SJCRH30 (cell line): Measurements from ENCODE around the gene EPHB2. TPM values are rescaled to one million over a fixed set of nuclear protein-coding genes. Genes with fewer than 3 reads are reported as not detected.
A peak's percentile ranks its signal among the peaks of the same experiment; 100 is the strongest.

ENCODE experiments used
- DNase-seq, 2 experiments: peaks; one replicate each; pipeline ENCODE4 v3.0.0-alpha.2; 2015 to 2020
- H3K27ac ChIP-seq: fragments of 250-450 bp; sonication (Bioruptor Pico); 2 replicates; pipeline ENCODE4 v1.5.1; 2020; ENCODE audit warnings: mild to moderate bottlenecking, moderate library complexity
- H3K27me3 ChIP-seq: fragments of 250-450 bp; sonication (Bioruptor Pico); 2 replicates; pipeline ENCODE4 v1.5.1; 2020; ENCODE audit warnings: mild to moderate bottlenecking, moderate library complexity
- H3K36me3 ChIP-seq: fragments of 250-450 bp; sonication (Bioruptor Pico); 2 replicates; pipeline ENCODE4 v1.5.1; 2020; ENCODE audit warnings: mild to moderate bottlenecking, moderate library complexity
- H3K4me1 ChIP-seq: fragments of 250-450 bp; sonication (Bioruptor Pico); 2 replicates; pipeline ENCODE4 v1.5.1; 2020; ENCODE audit warnings: mild to moderate bottlenecking, moderate library complexity
- H3K4me3 ChIP-seq: fragments of 250-450 bp; sonication (Bioruptor Pico); 2 replicates; pipeline ENCODE4 v1.5.1; 2020; ENCODE audit warnings: mild to moderate bottlenecking, moderate library complexity
- H3K9me3 ChIP-seq: fragments of 250-450 bp; sonication (Bioruptor Pico); replicated peaks from 2 replicates; pipeline ENCODE4 v1.5.1; 2020; ENCODE audit warnings: mild to moderate bottlenecking, moderate library complexity
- total RNA-seq: library from RNA; depleted of rRNA; stranded (reverse); fragments of >200 nt; shearing (Covaris generic); gene quantifications from 2 replicates; pipeline ENCODE4 v1.2.3, GENCODE V29; 2014

EPHB2 gene
- total RNA-seq, 1 experiment from 2014 or later: 32.4 TPM

- no peaks in the 10 kb centered on the region for H3K9me3 ChIP-seq
- DNase-seq: no peak
- H3K36me3 ChIP-seq: peaks cover 10% of the 10 kb centered on the region
- H3K27ac ChIP-seq: no peak overlapping the region
- H3K4me3 ChIP-seq: no peak overlapping the region
- no peaks in the 10 kb centered on the region for H3K27me3 ChIP-seq
- H3K4me1 ChIP-seq: peaks cover 16% of the 10 kb centered on the region
These were observed 70.8 kb downstream of the EPHB2 start for GRCh38 chr1:22781483-22781882.

GRCh38 chr1:22782406-22782805 is 71.8 kb downstream of the EPHB2 start:
- DNase-seq: no peak
- no peak overlapping the region for H3K4me3 ChIP-seq
- H3K36me3 ChIP-seq: peaks cover 10% of the 10 kb centered on the region
- peaks cover 16% of the 10 kb centered on the region for H3K4me1 ChIP-seq
- H3K27me3 ChIP-seq: no peaks in the 10 kb centered on the region
- no peaks in the 10 kb centered on the region for H3K9me3 ChIP-seq
- no peak overlapping the region for H3K27ac ChIP-seq

GRCh38 chr1:22784317-22784716 is 73.7 kb downstream of the EPHB2 start:
- DNase-seq: no peak
- H3K9me3 ChIP-seq: no peaks in the 10 kb centered on the region
- no peak overlapping the region for H3K27ac ChIP-seq
- H3K27me3 ChIP-seq: no peaks in the 10 kb centered on the region
- peaks cover 2% of the 10 kb centered on the region; the same call in 1 of the 2 replicates for H3K4me1 ChIP-seq
- H3K4me3 ChIP-seq: no peak overlapping the region
- peaks cover 10% of the 10 kb centered on the region for H3K36me3 ChIP-seq

- peaks cover 10% of the 10 kb centered on the region for H3K36me3 ChIP-seq
- no peak overlapping the region for H3K27ac ChIP-seq
- H3K4me3 ChIP-seq: no peak overlapping the region
- peaks cover 2% of the 10 kb centered on the region; the same call in 1 of the 2 replicates for H3K4me1 ChIP-seq
- H3K9me3 ChIP-seq: no peaks in the 10 kb centered on the region
- no peak for DNase-seq
- no peaks in the 10 kb centered on the region for H3K27me3 ChIP-seq
These were observed 74.1 kb downstream of the EPHB2 start for GRCh38 chr1:22784737-22785136.

- Histone ChIP-seq H3K27me3 (no peaks in the 10 kb centered on the region), H3K4me1 (peaks cover 5% of the 10 kb centered on the region; the same call in 1 of the 2 replicates)
- DNase-seq: no peak
These were observed 75.5 kb downstream of the EPHB2 start for GRCh38 chr1:22786101-22786500.

GRCh38 chr1:22786719-22787489 is 76.3 kb downstream of the EPHB2 start:
- Histone ChIP-seq H3K27ac (no peak overlapping the region), H3K36me3 (peaks cover 10% of the 10 kb centered on the region), H3K4me3 (no peak overlapping the region), H3K9me3 (no peaks in the 10 kb centered on the region), H3K27me3 (no peaks in the 10 kb centered on the region), H3K4me1 (peaks cover 5% of the 10 kb centered on the region; the same call in 1 of the 2 replicates)
- DNase-seq: no peak

More at GRCh38 chr1:22786101-22786500, 75.5 kb downstream of the EPHB2 start:
- Histone ChIP-seq H3K4me3 (no peak overlapping the region), H3K9me3 (no peaks in the 10 kb centered on the region), H3K27ac (no peak overlapping the region), H3K36me3 (peaks cover 10% of the 10 kb centered on the region)

GRCh38 chr1:22787636-22788035 is 77.0 kb downstream of the EPHB2 start:
- Histone ChIP-seq H3K27ac (no peak overlapping the region), H3K4me1 (peaks cover 5% of the 10 kb centered on the region; the same call in 1 of the 2 replicates), H3K27me3 (no peaks in the 10 kb centered on the region)

GRCh38 chr1:22788254-22788661 is 77.6 kb downstream of the EPHB2 start:
- Histone ChIP-seq H3K36me3 (peaks cover 10% of the 10 kb centered on the region), H3K4me3 (no peak overlapping the region), H3K27ac (no peak overlapping the region), H3K4me1 (peaks cover 5% of the 10 kb centered on the region; the same call in 1 of the 2 replicates), H3K9me3 (no peaks in the 10 kb centered on the region), H3K27me3 (no peaks in the 10 kb centered on the region)
- peak; percentile 30 to 43 for DNase-seq

More at GRCh38 chr1:22787636-22788035, 77.0 kb downstream of the EPHB2 start:
- peaks cover 10% of the 10 kb centered on the region for H3K36me3 ChIP-seq
- H3K4me3 ChIP-seq: no peak overlapping the region
- H3K9me3 ChIP-seq: no peaks in the 10 kb centered on the region
- no peak for DNase-seq

GRCh38 chr1:22789356-22789994 is 78.8 kb downstream of the EPHB2 start:
- peaks cover 8% of the 10 kb centered on the region for H3K4me1 ChIP-seq
- no peaks in the 10 kb centered on the region for H3K27me3 ChIP-seq
- DNase-seq: no peak
- peaks cover 7% of the 10 kb centered on the region; the same call in 1 of the 2 replicates for H3K36me3 ChIP-seq
- no peak overlapping the region for H3K27ac ChIP-seq
- no peaks in the 10 kb centered on the region for H3K9me3 ChIP-seq
- no peak overlapping the region for H3K4me3 ChIP-seq

- no peak overlapping the region for H3K4me3 ChIP-seq
- peaks cover 16% of the 10 kb centered on the region for H3K4me1 ChIP-seq
- H3K36me3 ChIP-seq: no peaks in the 10 kb centered on the region; the same call in 1 of the 2 replicates
- H3K27me3 ChIP-seq: no peaks in the 10 kb centered on the region
- H3K27ac ChIP-seq: no peak overlapping the region
- no peaks in the 10 kb centered on the region for H3K9me3 ChIP-seq
- DNase-seq: no peak
These were observed 79.8 kb downstream of the EPHB2 start for GRCh38 chr1:22790232-22791008.

GRCh38 chr1:22791831-22792347 is 81.2 kb downstream of the EPHB2 start:
- peak; percentile 21 to 28 for DNase-seq
- no peaks in the 10 kb centered on the region; the same call in 1 of the 2 replicates for H3K36me3 ChIP-seq
- H3K27me3 ChIP-seq: no peaks in the 10 kb centered on the region
- peaks cover 16% of the 10 kb centered on the region for H3K4me1 ChIP-seq
- no peak overlapping the region for H3K4me3 ChIP-seq
- no peaks in the 10 kb centered on the region for H3K9me3 ChIP-seq
- no peak overlapping the region for H3K27ac ChIP-seq

- DNase-seq: no peak
- Histone ChIP-seq H3K27me3 (no peaks in the 10 kb centered on the region), H3K36me3 (no peaks in the 10 kb centered on the region; the same call in 1 of the 2 replicates), H3K4me1 (peaks cover 16% of the 10 kb centered on the region), H3K9me3 (no peaks in the 10 kb centered on the region), H3K27ac (no peak overlapping the region), H3K4me3 (no peak overlapping the region)
These were observed 81.9 kb downstream of the EPHB2 start for GRCh38 chr1:22792396-22793160.

- H3K4me3 ChIP-seq: no peak overlapping the region
- H3K27me3 ChIP-seq: no peaks in the 10 kb centered on the region
- no peaks in the 10 kb centered on the region for H3K9me3 ChIP-seq
- no peaks in the 10 kb centered on the region; the same call in 1 of the 2 replicates for H3K36me3 ChIP-seq
- no peak for DNase-seq
- no peak overlapping the region for H3K27ac ChIP-seq
- H3K4me1 ChIP-seq: peaks cover 16% of the 10 kb centered on the region
These were observed 83.0 kb downstream of the EPHB2 start for GRCh38 chr1:22793647-22794046.
